Endothelial cell of umbilical vein (primary cell): Measurements from ENCODE around the gene ACP3.

ENCODE experiments used
- JUN ChIP-seq: IDR thresholded peaks from 2 replicates; pipeline ENCODE4 v1.6.1; 2011; ENCODE audit warnings: borderline replicate concordance, low read depth; ENCODE audit not compliant: insufficient read length, insufficient read depth
- MYC ChIP-seq: IDR thresholded peaks from one replicate; pipeline ENCODE4 v1.6.1; 2011; ENCODE audit warnings: mild to moderate bottlenecking, low read depth, low read length
- POLR2A ChIP-seq: IDR thresholded peaks from 2 replicates; pipeline ENCODE4 v1.6.1; 2012; ENCODE audit warnings: low read depth, mild to moderate bottlenecking, control low read depth, low read length
- POLR2AphosphoS5 ChIP-seq: IDR thresholded peaks from 2 replicates; pipeline ENCODE4 v1.6.1; 2012; ENCODE audit warnings: low read depth, mild to moderate bottlenecking, control low read depth, low read length, moderate library complexity; ENCODE audit not compliant: insufficient read depth
- TF ChIP-seq, protein P1 (sequence below): IDR thresholded peaks from 2 replicates; pipeline ENCODE4 v1.6.1; 2011; ENCODE audit not compliant: insufficient read depth, insufficient read length
- TF ChIP-seq, protein P2 (sequence below), 2 donors: IDR thresholded peaks; 1 replicate in 1 of 2; 2 replicates in 1 of 2; pipeline ENCODE4 v1.5.1; 2011; ENCODE audit warnings: low read length in 2 of 2, mild to moderate bottlenecking in 2 of 2, moderate library complexity in 2 of 2, control low read depth in 1 of 2, inconsistent platforms in 1 of 2, low read depth in 1 of 2; ENCODE audit not compliant: insufficient read depth in 1 of 2; ENCODE audit errors: extremely low read depth in 1 of 2

DNA sequence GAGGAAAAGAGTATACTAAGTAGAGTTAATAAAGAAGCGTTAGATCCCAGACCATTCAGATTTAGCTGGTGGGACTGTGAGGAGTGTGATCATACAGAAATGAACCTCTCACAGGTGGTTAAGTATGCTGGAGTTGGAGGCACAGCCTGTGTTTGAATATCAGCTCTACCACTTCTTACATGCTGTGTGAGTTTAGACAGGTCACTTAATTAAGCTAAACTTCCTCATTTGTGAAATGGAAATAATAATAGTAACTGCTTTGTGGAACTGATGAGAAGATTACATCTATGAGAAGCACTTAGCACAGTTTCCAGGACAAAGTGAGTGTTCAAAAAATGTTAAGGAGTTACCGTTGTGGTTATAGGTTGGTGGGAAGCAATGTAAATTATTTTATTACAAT is 8.4 kb downstream of the ACP3 start:
- TF ChIP-seq, protein P1, sequence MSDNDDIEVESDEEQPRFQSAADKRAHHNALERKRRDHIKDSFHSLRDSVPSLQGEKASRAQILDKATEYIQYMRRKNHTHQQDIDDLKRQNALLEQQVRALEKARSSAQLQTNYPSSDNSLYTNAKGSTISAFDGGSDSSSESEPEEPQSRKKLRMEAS, result no peak
- TF ChIP-seq POLR2A (no peak), POLR2AphosphoS5 (no peak), JUN (no peak), MYC (no peak)
- TF ChIP-seq, protein P2, sequence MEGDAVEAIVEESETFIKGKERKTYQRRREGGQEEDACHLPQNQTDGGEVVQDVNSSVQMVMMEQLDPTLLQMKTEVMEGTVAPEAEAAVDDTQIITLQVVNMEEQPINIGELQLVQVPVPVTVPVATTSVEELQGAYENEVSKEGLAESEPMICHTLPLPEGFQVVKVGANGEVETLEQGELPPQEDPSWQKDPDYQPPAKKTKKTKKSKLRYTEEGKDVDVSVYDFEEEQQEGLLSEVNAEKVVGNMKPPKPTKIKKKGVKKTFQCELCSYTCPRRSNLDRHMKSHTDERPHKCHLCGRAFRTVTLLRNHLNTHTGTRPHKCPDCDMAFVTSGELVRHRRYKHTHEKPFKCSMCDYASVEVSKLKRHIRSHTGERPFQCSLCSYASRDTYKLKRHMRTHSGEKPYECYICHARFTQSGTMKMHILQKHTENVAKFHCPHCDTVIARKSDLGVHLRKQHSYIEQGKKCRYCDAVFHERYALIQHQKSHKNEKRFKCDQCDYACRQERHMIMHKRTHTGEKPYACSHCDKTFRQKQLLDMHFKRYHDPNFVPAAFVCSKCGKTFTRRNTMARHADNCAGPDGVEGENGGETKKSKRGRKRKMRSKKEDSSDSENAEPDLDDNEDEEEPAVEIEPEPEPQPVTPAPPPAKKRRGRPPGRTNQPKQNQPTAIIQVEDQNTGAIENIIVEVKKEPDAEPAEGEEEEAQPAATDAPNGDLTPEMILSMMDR (IDR thresholded peaks at IDR 0.05; ENCODE audit: extremely low read depth in 1 of 2, insufficient read depth in 1 of 2, low read depth in 1 of 2, low read length in 2 of 2), result no peak
